Fibroblast of lung (primary cell): ENCODE measurements around the gene TMEM259. TPM values are rescaled to one million over a fixed set of nuclear protein-coding genes. Genes with fewer than 3 reads are reported as not detected.
A peak's percentile ranks its signal among the peaks of the same experiment; 100 is the strongest.

Source experiments
- DNase-seq, 2 donors: peaks; one replicate each; pipeline versions ENCODE4 v3.0.0 to v3.0.0-alpha.2; 2010; ENCODE audit warnings: low read depth in 2 of 2
- H2AFZ ChIP-seq: 2 replicates; pipeline ENCODE4 v1.5.1; 2012; ENCODE audit warnings: low read length, control low read depth, inconsistent platforms
- H3K27ac ChIP-seq: 2 replicates; pipeline ENCODE4 v1.5.1; 2011; ENCODE audit warnings: low read length, control low read depth; ENCODE audit not compliant: insufficient read depth
- H3K27me3 ChIP-seq: 2 replicates; pipeline ENCODE4 v1.5.1; 2011; ENCODE audit warnings: mild to moderate bottlenecking, low read length; ENCODE audit not compliant: control insufficient read depth, insufficient read depth
- H3K36me3 ChIP-seq: 2 replicates; pipeline ENCODE4 v1.5.1; 2011; ENCODE audit warnings: low read length; ENCODE audit not compliant: control insufficient read depth, insufficient read depth
- H3K4me1 ChIP-seq: 2 replicates; pipeline ENCODE4 v1.5.1; 2011; ENCODE audit warnings: low read length; ENCODE audit not compliant: control insufficient read depth, insufficient read depth; ENCODE audit errors: extremely low read depth
- H3K4me2 ChIP-seq: 2 replicates; pipeline ENCODE4 v1.5.1; 2011; ENCODE audit warnings: low read length, control low read depth; ENCODE audit not compliant: insufficient read depth; ENCODE audit errors: extremely low read depth
- H3K4me3 ChIP-seq, 4 experiments: fragments of 200-600 bp in 1 of 4; sonication (generic) in 1 of 4; replicated peaks in 1 of 4; 2 replicates each; pipeline ENCODE4 v1.5.1; 2011 to 2016; ENCODE audit warnings: low read length in 4 of 4, low read depth in 3 of 4, mild to moderate bottlenecking in 3 of 4, control low read depth in 2 of 4, inconsistent platforms in 1 of 4, mixed read lengths in 1 of 4; ENCODE audit not compliant: insufficient read depth in 1 of 4; ENCODE audit errors: control extremely low read depth in 1 of 4
- H3K79me2 ChIP-seq: 2 replicates; pipeline ENCODE4 v1.5.1; 2012; ENCODE audit warnings: mild to moderate bottlenecking, low read length, inconsistent platforms; ENCODE audit not compliant: control insufficient read depth, insufficient read depth
- H3K9ac ChIP-seq: 2 replicates; pipeline ENCODE4 v1.5.1; 2011; ENCODE audit warnings: mild to moderate bottlenecking, low read length, control low read depth; ENCODE audit not compliant: insufficient read depth
- H3K9me3 ChIP-seq: 2 replicates; pipeline ENCODE4 v1.5.1; 2012; ENCODE audit warnings: low read depth, low read length; ENCODE audit not compliant: control insufficient read depth, insufficient read depth
- H4K20me1 ChIP-seq: 2 replicates; pipeline ENCODE4 v1.5.1; 2011; ENCODE audit warnings: low read length; ENCODE audit not compliant: control insufficient read depth, insufficient read depth; ENCODE audit errors: extremely low read depth
- EZH2 ChIP-seq: IDR thresholded peaks from 2 replicates; pipeline ENCODE4 v1.5.1; 2012; ENCODE audit warnings: low read length, control low read depth, mild to moderate bottlenecking; ENCODE audit errors: missing control alignments
- polyA plus RNA-seq, 2 donors: library from polyadenylated mRNA; depleted of rRNA in 1 of 2; stranded (reverse) in 1 of 2; unstranded in 1 of 2; fragments of >200 nt; gene quantifications; 2 replicates each; pipeline ENCODE4 v1.2.1, GENCODE V29; 2011 to 2012; ENCODE audit warnings: missing spikeins in 1 of 2
- total RNA-seq: library from RNA; depleted of rRNA; stranded (reverse); fragments of >200 nt; gene quantifications from 2 replicates; pipeline ENCODE4 v1.2.1, GENCODE V29; 2014
- TF ChIP-seq, protein P1 (sequence below), 2 donors: IDR thresholded peaks in 1 of 2; conservative IDR thresholded peaks in 1 of 2; 1 replicate in 1 of 2; 2 replicates in 1 of 2; pipeline ENCODE4 v1.5.1; 2011 to 2012; ENCODE audit warnings: low read length in 2 of 2, control low read depth in 1 of 2, inconsistent platforms in 1 of 2, low read depth in 1 of 2, mild to moderate bottlenecking in 1 of 2

TMEM259 gene
- total and polyA plus RNA-seq, 2 donors (not counting 1 experiment from before 2014, with no cell fraction given), result 57.8 to 67.1 TPM

DNA sequence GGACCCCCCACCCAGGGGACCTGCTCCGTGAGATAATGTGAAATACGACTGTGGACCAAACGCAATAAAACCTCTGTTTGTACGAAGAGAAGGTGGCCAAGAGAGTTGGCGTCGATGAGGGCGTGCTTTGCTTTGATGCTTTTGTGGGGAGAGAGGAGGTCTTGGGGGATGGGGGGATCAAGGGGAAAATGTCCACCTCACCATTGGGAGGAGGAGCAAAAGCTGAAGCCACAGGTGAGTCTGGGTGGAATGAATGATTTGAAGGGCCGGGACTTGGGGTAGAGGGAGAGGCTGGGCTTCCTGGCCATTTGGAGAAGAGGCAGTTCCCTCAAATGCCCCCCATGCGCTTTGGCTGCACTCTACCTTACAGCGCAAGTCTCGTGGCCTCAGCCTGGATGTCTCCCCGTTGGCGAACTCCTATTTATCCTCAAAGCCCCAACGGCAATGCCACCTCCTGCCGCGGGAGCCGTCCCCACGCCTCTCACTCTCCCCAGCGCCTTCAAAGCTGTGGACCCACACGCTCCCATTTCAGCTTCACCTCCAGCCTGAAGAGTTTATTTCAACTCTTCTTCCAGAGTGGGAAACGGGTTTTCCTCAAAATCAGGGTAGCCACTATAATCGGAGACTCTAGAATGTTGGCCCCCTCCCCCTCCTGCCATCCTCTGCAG lies 18.2 kb upstream of the TMEM259 start:
- H4K20me1 ChIP-seq, result no peaks in the 10 kb centered on the region
- H3K79me2 ChIP-seq, result peaks cover 3% of the 10 kb centered on the region
- H3K9ac ChIP-seq, result peak overlapping the region; percentile 23
- peak overlapping the region; percentile 71 for H3K4me2 ChIP-seq
- H3K36me3 ChIP-seq, result peaks cover 18% of the 10 kb centered on the region
- no peaks in the 10 kb centered on the region for H3K27me3 ChIP-seq
- no peak for TF ChIP-seq EZH2
- TF ChIP-seq, protein P1, sequence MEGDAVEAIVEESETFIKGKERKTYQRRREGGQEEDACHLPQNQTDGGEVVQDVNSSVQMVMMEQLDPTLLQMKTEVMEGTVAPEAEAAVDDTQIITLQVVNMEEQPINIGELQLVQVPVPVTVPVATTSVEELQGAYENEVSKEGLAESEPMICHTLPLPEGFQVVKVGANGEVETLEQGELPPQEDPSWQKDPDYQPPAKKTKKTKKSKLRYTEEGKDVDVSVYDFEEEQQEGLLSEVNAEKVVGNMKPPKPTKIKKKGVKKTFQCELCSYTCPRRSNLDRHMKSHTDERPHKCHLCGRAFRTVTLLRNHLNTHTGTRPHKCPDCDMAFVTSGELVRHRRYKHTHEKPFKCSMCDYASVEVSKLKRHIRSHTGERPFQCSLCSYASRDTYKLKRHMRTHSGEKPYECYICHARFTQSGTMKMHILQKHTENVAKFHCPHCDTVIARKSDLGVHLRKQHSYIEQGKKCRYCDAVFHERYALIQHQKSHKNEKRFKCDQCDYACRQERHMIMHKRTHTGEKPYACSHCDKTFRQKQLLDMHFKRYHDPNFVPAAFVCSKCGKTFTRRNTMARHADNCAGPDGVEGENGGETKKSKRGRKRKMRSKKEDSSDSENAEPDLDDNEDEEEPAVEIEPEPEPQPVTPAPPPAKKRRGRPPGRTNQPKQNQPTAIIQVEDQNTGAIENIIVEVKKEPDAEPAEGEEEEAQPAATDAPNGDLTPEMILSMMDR (conservative IDR thresholded peaks at IDR 0.05 in 1 of 2, IDR thresholded peaks at IDR 0.05 in 1 of 2; ENCODE audit: low read depth in 1 of 2, low read length in 2 of 2), result no peak
- peak overlapping the region; percentile 38 for H3K27ac ChIP-seq
- peaks cover 26% of the 10 kb centered on the region for H3K4me1 ChIP-seq
- H3K9me3 ChIP-seq, result no peaks in the 10 kb centered on the region
- H3K4me3 ChIP-seq, result peak overlapping the region in 1 of 4 experiments; percentile 67
- H2AFZ ChIP-seq, result no peak overlapping the region
- peak; percentile 36 to 44 for DNase-seq

DNA sequence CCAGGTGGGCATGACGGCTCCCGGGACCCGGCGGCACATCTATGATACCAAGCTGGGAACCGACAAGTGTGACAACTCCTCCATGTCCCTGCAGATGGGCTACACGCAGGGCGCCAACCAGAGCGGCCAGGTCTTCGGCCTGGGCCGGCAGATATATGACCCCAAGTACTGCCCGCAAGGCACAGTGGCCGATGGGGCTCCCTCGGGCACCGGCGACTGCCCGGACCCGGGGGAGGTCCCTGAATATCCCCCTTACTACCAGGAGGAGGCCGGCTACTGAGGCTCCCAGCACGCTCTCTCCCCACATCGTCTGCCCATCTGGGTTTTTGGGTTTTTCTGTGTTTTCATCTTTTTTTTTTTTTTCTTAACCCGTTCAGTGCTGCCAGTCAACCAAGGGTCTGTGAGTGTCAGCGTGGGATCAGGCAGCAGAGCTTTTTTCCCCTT lies 16.7 kb upstream of the TMEM259 start:
- peaks cover 20% of the 10 kb centered on the region for H3K36me3 ChIP-seq
- H4K20me1 ChIP-seq, result no peaks in the 10 kb centered on the region
- H3K27me3 ChIP-seq, result no peaks in the 10 kb centered on the region
- H3K4me2 ChIP-seq, result no peak overlapping the region
- peaks cover 20% of the 10 kb centered on the region for H3K4me1 ChIP-seq
- no peak overlapping the region for H3K9ac ChIP-seq
- H3K27ac ChIP-seq, result peak overlapping the region; percentile 20
- no peaks in the 10 kb centered on the region for H3K9me3 ChIP-seq
- no peak overlapping the region for H2AFZ ChIP-seq
- no peak for DNase-seq
- no peak for TF ChIP-seq EZH2
- TF ChIP-seq, protein P1 (conservative IDR thresholded peaks at IDR 0.05 in 1 of 2, IDR thresholded peaks at IDR 0.05 in 1 of 2; ENCODE audit: low read depth in 1 of 2, low read length in 2 of 2), result no peak
- H3K4me3 ChIP-seq, result no peak overlapping the region
- H3K79me2 ChIP-seq, result peaks cover 9% of the 10 kb centered on the region

DNA sequence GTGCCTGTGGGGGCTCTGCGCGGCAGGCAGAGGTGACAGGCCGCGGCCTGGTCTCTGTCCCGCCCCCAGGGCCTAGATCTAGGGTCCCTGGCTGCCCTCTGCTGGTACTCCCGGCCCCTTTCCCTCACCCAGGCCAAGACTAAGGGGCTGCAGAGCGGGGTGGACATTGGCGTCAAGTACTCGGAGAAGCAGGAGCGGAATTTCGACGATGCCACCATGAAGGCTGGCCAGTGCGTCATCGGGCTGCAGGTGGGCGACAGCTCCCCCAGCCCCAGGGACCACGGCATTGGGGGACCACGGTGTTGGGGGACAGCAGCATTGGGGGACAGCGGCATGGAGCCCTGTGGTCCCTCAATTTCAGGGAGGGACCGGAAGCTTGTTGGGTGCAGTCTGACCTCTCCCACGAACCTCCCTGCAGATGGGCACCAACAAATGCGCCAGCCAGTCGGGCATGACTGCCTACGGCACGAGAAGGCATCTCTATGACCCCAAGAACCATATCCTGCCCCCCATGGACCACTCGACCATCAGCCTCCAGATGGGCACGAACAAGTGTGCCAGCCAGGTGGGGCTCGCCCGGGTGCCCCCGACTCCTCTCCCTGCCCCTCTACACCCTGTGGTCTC lies 15.2 kb upstream of the TMEM259 start:
- no peak overlapping the region for H3K9ac ChIP-seq
- H2AFZ ChIP-seq, result no peak overlapping the region
- H3K36me3 ChIP-seq, result peaks cover 26% of the 10 kb centered on the region
- peaks cover 10% of the 10 kb centered on the region for H3K4me1 ChIP-seq
- H3K79me2 ChIP-seq, result peaks cover 16% of the 10 kb centered on the region
- no peak for DNase-seq
- H3K27me3 ChIP-seq, result no peaks in the 10 kb centered on the region
- H3K4me3 ChIP-seq, result no peak overlapping the region
- no peak overlapping the region for H3K4me2 ChIP-seq
- H4K20me1 ChIP-seq, result no peaks in the 10 kb centered on the region
- no peaks in the 10 kb centered on the region for H3K9me3 ChIP-seq
- TF ChIP-seq EZH2, result no peak
- TF ChIP-seq, protein P1 (conservative IDR thresholded peaks at IDR 0.05 in 1 of 2, IDR thresholded peaks at IDR 0.05 in 1 of 2; ENCODE audit: low read depth in 1 of 2, low read length in 2 of 2), result no peak
- no peak overlapping the region for H3K27ac ChIP-seq
